Thoracic aorta (tissue), 2 donors: ENCODE results near the gene COBLL1. TPM values are rescaled to one million over a fixed set of nuclear protein-coding genes. Genes with fewer than 3 reads are reported as not detected.

Experiments used
- ATAC-seq: fragments of 150-250 bp; one replicate; pipeline ENCODE4 v1.8.0; 2017; ENCODE audit warnings: low read depth; ENCODE audit not compliant: insufficient number of reproducible peaks, low FRiP score
- DNase-seq: peaks from one replicate; pipeline ENCODE4 v3.0.0-alpha.2; 2020; ENCODE audit warnings: low spot score
- H3K27ac ChIP-seq, 2 donors: fragments of 200-600 bp; sonication (generic); 1 replicate in 1 of 2; 2 replicates in 1 of 2; pipeline ENCODE4 v1.5.1; 2016; ENCODE audit warnings: mild to moderate bottlenecking in 2 of 2, moderate library complexity in 2 of 2
- H3K27me3 ChIP-seq: fragments of 200-600 bp; sonication (generic); replicated peaks from 2 replicates; pipeline ENCODE4 v1.6.0; 2016; ENCODE audit warnings: mild to moderate bottlenecking; ENCODE audit not compliant: insufficient read depth
- H3K36me3 ChIP-seq: fragments of 200-600 bp; sonication (generic); one replicate; pipeline ENCODE4 v1.5.1; 2016
- H3K4me1 ChIP-seq, 2 donors: fragments of 200-600 bp; sonication (generic); 1 replicate in 1 of 2; 2 replicates in 1 of 2; pipeline versions ENCODE4 v1.5.1 to v1.6.0; 2016; ENCODE audit warnings: low read depth in 2 of 2, mild to moderate bottlenecking in 1 of 2; ENCODE audit not compliant: control insufficient read depth in 1 of 2
- H3K4me3 ChIP-seq: fragments of 200-600 bp; sonication (generic); 2 replicates; pipeline ENCODE4 v1.5.1; 2016; ENCODE audit warnings: mild to moderate bottlenecking
- H3K9me3 ChIP-seq: fragments of 200-600 bp; sonication (generic); 2 replicates; pipeline ENCODE4 v1.5.1; 2016
- total RNA-seq, 2 donors: library from RNA; depleted of rRNA; stranded (reverse); fragments of >200 nt; gene quantifications; one replicate each; pipeline versions ENCODE4 v1.1.0 to v1.2.3, GENCODE V29; 2016
- TF ChIP-seq, protein P1 (sequence below): fragments of 200-600 bp; sonication (generic); IDR thresholded peaks from one replicate; pipeline ENCODE4 v1.5.1; 2019; ENCODE audit warnings: antibody characterized with exemption

The COBLL1 gene
- total RNA-seq, 2 donors from 2014 or later = 62.0 to 64.6 TPM

DNA sequence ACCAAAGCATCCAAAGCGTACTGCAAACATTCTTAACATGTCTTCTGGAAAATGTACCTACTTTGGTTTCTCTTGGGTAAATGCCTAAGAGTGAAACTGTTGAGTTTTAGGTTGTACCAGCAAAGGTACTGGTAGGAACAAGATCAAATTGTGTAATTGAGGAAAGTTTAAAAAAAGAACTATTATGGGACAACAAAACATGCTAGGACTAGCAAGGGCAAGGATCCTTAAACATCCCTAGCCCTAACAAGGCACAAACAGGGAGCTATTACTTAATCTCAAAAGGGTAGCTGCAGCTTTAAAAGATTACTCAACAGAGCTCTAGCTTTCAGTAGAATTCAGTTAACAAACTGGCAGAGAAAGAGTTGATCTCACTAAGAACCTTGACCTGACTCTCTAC, 164.4 kb downstream of the COBLL1 start:
- no peaks in the 10 kb centered on the region for H3K27me3 ChIP-seq
- H3K27ac ChIP-seq = no peak overlapping the region
- DNase-seq (no peak), ATAC-seq (no peak)
- TF ChIP-seq, protein P1, sequence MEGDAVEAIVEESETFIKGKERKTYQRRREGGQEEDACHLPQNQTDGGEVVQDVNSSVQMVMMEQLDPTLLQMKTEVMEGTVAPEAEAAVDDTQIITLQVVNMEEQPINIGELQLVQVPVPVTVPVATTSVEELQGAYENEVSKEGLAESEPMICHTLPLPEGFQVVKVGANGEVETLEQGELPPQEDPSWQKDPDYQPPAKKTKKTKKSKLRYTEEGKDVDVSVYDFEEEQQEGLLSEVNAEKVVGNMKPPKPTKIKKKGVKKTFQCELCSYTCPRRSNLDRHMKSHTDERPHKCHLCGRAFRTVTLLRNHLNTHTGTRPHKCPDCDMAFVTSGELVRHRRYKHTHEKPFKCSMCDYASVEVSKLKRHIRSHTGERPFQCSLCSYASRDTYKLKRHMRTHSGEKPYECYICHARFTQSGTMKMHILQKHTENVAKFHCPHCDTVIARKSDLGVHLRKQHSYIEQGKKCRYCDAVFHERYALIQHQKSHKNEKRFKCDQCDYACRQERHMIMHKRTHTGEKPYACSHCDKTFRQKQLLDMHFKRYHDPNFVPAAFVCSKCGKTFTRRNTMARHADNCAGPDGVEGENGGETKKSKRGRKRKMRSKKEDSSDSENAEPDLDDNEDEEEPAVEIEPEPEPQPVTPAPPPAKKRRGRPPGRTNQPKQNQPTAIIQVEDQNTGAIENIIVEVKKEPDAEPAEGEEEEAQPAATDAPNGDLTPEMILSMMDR = no peak
- H3K4me1 ChIP-seq = peaks cover 0 to under 1% of the 10 kb centered on the region in 2 donors
- H3K9me3 ChIP-seq = no peaks in the 10 kb centered on the region
- no peak overlapping the region for H3K4me3 ChIP-seq
- H3K36me3 ChIP-seq = no peaks in the 10 kb centered on the region

DNA sequence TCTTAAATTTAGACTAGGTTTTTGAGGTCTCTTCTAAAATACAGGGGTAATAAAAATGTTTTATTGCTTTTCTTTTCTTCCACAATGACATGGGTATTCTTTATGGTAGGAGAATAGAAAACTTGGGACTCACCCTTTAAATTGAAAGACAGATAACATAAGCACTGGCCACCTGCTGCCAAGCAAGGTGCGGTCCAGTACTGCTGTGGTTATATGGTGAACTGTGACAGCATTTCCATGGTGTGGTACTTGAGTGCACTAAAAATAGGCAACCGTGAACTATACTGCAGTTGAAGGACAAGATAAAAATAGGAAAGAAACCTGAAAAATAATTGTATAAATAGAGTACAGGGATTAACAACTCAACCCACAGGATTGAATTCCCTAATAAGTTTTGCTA, 165.9 kb downstream of the COBLL1 start:
- Histone ChIP-seq H3K4me1 (peaks cover 0 to 4% of the 10 kb centered on the region in 2 donors), H3K27me3 (no peaks in the 10 kb centered on the region), H3K4me3 (no peak overlapping the region), H3K27ac (no peak overlapping the region), H3K36me3 (no peaks in the 10 kb centered on the region), H3K9me3 (no peaks in the 10 kb centered on the region)
- DNase-seq (no peak), ATAC-seq (no peak)
- TF ChIP-seq, protein P1 = no peak

DNA sequence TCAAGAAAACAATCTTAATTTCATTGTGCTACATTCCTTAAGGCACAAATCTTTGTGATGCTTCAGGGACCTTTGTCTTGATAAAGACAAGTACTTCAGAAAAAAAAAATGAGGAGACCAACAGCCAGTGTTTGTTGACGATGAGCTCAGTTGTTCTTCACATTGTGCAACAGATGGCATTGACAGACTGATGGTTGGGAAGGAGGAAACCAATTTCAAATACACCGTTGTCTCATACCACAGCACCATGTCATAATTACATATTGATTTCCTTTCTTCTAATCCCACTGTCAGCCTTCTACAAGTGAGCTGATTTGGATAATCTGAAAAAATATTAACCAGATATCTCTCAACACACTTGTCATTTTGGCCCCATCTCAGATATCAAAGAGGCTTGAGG, 166.6 kb downstream of the COBLL1 start:
- Histone ChIP-seq H3K27ac (no peak overlapping the region), H3K4me3 (no peak overlapping the region), H3K4me1 (peaks cover 0 to 4% of the 10 kb centered on the region in 2 donors), H3K27me3 (no peaks in the 10 kb centered on the region), H3K9me3 (no peaks in the 10 kb centered on the region), H3K36me3 (no peaks in the 10 kb centered on the region)
- DNase-seq = no peak
- TF ChIP-seq, protein P1 = no peak
- no peak for ATAC-seq

DNA sequence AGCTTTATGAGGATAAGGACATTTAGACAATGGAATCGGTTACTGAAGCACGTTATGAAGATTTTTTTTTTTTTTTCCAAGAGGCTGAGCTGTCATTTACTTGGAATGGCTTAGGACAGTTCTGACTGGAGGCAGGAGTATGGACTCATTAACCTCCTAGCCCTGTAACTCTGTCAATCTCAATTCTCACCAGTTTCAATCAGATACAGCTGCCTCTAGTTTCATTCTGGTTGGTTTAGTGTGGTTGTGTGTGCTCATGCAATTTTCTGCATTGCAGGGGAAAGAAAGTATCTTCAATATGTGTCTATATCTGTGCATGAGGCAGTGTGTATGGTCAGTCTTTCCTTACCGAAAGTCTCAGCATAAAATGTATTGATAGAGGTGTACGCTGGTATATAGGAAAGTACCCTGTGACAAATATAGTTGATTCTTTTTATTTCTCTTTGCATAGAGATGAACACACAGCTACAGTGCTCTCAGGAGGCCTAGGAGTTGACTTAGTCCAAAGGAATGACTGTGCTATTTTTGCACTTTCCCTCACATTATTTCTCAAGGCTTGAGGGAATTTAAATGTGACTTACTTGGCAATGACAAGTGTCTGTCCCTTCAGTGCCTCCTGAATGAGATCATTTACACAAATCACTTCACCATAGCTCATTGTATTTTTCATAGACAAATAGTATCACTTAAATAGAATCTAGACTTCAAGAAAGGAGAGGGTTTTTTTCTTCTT, 169.8 kb downstream of the COBLL1 start:
- TF ChIP-seq, protein P1 = no peak
- no peaks in the 10 kb centered on the region for H3K27me3 ChIP-seq
- peaks cover 0 to 4% of the 10 kb centered on the region in 2 donors for H3K4me1 ChIP-seq
- no peak overlapping the region for H3K27ac ChIP-seq
- no peak overlapping the region for H3K4me3 ChIP-seq
- DNase-seq (no peak), ATAC-seq (no peak)
- no peaks in the 10 kb centered on the region for H3K36me3 ChIP-seq
- no peaks in the 10 kb centered on the region for H3K9me3 ChIP-seq

DNA sequence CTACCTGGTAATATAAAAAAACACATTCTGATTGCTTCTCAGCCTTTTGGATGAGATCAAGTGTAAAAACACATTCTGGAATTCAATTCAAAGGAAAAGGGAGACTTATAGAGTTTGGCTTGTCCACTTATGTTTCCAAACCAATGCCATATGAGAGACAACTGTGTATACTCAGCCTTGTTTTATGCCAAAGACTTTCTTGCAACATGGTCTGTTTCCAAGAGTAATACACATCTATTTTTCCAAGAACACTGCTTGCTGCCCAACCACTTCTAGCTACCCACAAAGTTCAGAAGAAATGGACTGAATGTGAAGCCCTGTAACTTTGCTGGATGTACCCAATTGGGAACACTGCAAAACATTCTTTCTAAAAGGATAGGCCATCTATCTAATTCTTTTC, 172.3 kb downstream of the COBLL1 start:
- DNase-seq = no peak
- TF ChIP-seq, protein P1 = no peak
- H3K27ac ChIP-seq = no peak overlapping the region
- no peak for ATAC-seq
- no peaks in the 10 kb centered on the region for H3K27me3 ChIP-seq
- peaks cover 0 to 4% of the 10 kb centered on the region in 2 donors for H3K4me1 ChIP-seq
- no peaks in the 10 kb centered on the region for H3K9me3 ChIP-seq
- H3K36me3 ChIP-seq = no peaks in the 10 kb centered on the region
- H3K4me3 ChIP-seq = no peak overlapping the region
